Osteocyte (in vitro differentiated cells): Measurements from ENCODE around the gene FAM118B. TPM values are rescaled to one million over a fixed set of nuclear protein-coding genes. Genes with fewer than 3 reads are reported as not detected.

Source experiments
- DNase-seq: peaks from one replicate; pipeline ENCODE4 v3.0.0; 2021; ENCODE audit warnings: mixed read lengths; ENCODE audit not compliant: unreplicated experiment; ENCODE audit errors: extremely low spot score
- H3K27ac Mint-ChIP-seq: one replicate; pipeline ENCODE4 v1.8.0; 2021; ENCODE audit warnings: mild to moderate bottlenecking, mixed read lengths; ENCODE audit not compliant: unreplicated experiment
- H3K27me3 Mint-ChIP-seq: one replicate; pipeline ENCODE4 v1.8.0; 2021; ENCODE audit warnings: mixed read lengths; ENCODE audit not compliant: unreplicated experiment
- H3K36me3 Mint-ChIP-seq: one replicate; pipeline ENCODE4 v1.8.0; 2021; ENCODE audit warnings: mixed read lengths; ENCODE audit not compliant: unreplicated experiment
- H3K4me1 Mint-ChIP-seq: one replicate; pipeline ENCODE4 v1.8.0; 2021; ENCODE audit warnings: mixed read lengths; ENCODE audit not compliant: unreplicated experiment
- H3K4me3 Mint-ChIP-seq: one replicate; pipeline ENCODE4 v1.8.0; 2021; ENCODE audit warnings: mild to moderate bottlenecking, moderate library complexity, mixed read lengths; ENCODE audit not compliant: unreplicated experiment
- H3K9me3 Mint-ChIP-seq: one replicate; pipeline ENCODE4 v1.8.0; 2021; ENCODE audit warnings: mixed read lengths; ENCODE audit not compliant: unreplicated experiment
- total RNA-seq: library from RNA; stranded (reverse); gene quantifications from 2 replicates; pipeline ENCODE4 v1.2.1, GENCODE V29; 2021
- TF ChIP-seq, protein P1 (sequence below): fragments of 200-600 bp; sonication (generic); IDR thresholded peaks from 2 replicates; pipeline ENCODE4 v1.5.0; 2021; ENCODE audit warnings: antibody characterized with exemption, mild to moderate bottlenecking, moderate library complexity

The FAM118B gene
- total RNA-seq, 1 donor from 2014 or later = 23.3 TPM

- Mint-ChIP-seq H3K4me1 (peaks cover 8% of the 10 kb centered on the region), H3K9me3 (no peaks in the 10 kb centered on the region), H3K36me3 (peaks cover 3% of the 10 kb centered on the region), H3K27me3 (no peaks in the 10 kb centered on the region), H3K27ac (no peak overlapping the region), H3K4me3 (no peak overlapping the region)
- TF ChIP-seq, protein P1, sequence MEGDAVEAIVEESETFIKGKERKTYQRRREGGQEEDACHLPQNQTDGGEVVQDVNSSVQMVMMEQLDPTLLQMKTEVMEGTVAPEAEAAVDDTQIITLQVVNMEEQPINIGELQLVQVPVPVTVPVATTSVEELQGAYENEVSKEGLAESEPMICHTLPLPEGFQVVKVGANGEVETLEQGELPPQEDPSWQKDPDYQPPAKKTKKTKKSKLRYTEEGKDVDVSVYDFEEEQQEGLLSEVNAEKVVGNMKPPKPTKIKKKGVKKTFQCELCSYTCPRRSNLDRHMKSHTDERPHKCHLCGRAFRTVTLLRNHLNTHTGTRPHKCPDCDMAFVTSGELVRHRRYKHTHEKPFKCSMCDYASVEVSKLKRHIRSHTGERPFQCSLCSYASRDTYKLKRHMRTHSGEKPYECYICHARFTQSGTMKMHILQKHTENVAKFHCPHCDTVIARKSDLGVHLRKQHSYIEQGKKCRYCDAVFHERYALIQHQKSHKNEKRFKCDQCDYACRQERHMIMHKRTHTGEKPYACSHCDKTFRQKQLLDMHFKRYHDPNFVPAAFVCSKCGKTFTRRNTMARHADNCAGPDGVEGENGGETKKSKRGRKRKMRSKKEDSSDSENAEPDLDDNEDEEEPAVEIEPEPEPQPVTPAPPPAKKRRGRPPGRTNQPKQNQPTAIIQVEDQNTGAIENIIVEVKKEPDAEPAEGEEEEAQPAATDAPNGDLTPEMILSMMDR = no peak
- DNase-seq = no peak
Observed at GRCh38 chr11:126226334-126227084, 14.9 kb downstream of the FAM118B start.

DNA sequence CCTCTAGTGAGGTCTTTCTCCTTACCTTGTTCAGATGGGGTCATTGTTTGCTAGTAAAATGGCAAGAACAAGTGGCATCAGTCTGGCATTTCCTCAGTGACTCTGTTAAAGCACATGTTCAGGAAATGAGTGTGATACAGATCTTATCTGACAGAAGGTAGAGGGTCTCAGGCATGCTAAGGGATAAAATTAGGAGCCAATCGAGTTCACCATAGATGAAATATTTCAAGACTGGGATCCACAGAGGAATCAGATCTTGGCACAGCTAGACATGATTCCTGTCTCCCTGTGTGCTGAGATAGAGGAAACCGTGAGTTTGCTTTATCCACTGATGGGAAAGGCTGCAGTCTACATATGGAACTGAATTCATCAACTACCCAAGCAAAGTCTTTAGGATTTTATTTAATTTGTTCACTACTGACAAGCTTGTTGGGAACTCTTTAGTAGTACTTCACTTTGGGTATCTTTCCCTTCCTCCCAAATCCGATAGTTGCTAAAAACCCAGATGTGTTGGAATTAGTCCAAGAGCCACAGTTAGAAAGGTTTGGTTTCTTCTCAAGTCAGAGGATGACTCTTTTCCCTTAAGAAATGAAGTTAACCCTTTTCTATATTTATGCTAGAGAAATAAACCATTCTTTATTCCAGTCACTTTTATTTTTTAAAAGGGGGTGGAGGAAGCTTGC, 18.4 kb downstream of the FAM118B start:
- Mint-ChIP-seq H3K9me3 (no peaks in the 10 kb centered on the region), H3K27me3 (no peaks in the 10 kb centered on the region), H3K36me3 (peaks cover 5% of the 10 kb centered on the region), H3K27ac (no peak overlapping the region), H3K4me3 (no peak overlapping the region), H3K4me1 (peaks cover 8% of the 10 kb centered on the region)
- no peak for DNase-seq
- TF ChIP-seq, protein P1 = no peak

GRCh38 chr11:126231725-126232459, 20.3 kb downstream of the FAM118B start:
- no peak overlapping the region for H3K27ac Mint-ChIP-seq
- no peak overlapping the region for H3K4me3 Mint-ChIP-seq
- TF ChIP-seq, protein P1 = no peak
- H3K9me3 Mint-ChIP-seq = no peaks in the 10 kb centered on the region
- no peaks in the 10 kb centered on the region for H3K27me3 Mint-ChIP-seq
- H3K36me3 Mint-ChIP-seq = peaks cover 16% of the 10 kb centered on the region
- H3K4me1 Mint-ChIP-seq = peaks cover 8% of the 10 kb centered on the region
- DNase-seq = no peak

- TF ChIP-seq, protein P1 = no peak
- peaks cover 8% of the 10 kb centered on the region for H3K4me1 Mint-ChIP-seq
- H3K36me3 Mint-ChIP-seq = peaks cover 16% of the 10 kb centered on the region
- no peak for DNase-seq
- H3K27me3 Mint-ChIP-seq = no peaks in the 10 kb centered on the region
- no peak overlapping the region for H3K4me3 Mint-ChIP-seq
- H3K9me3 Mint-ChIP-seq = no peaks in the 10 kb centered on the region
- no peak overlapping the region for H3K27ac Mint-ChIP-seq
Observed at GRCh38 chr11:126232683-126233082, 21.1 kb downstream of the FAM118B start.

DNA sequence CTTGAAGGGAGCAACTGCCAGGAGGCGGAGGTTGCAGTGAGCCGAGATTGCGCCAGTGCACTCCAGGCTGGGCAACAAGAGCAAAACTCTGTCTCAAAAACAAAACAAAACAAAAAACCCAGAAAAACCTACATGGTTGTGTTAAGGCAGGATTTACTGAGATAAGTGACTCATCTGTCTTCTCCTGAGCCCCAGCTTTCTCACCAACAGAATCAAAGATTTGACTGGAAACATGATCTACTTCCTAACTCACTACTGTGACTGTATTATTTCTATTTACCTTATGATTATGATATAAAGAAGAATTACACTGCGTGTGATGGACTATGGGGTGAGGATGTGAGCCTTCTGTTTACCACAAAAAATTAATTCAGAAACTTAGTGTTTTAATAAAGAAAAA, 21.8 kb downstream of the FAM118B start:
- no peak overlapping the region for H3K27ac Mint-ChIP-seq
- no peaks in the 10 kb centered on the region for H3K9me3 Mint-ChIP-seq
- TF ChIP-seq, protein P1 = no peak
- DNase-seq = no peak
- no peak overlapping the region for H3K4me3 Mint-ChIP-seq
- H3K4me1 Mint-ChIP-seq = peaks cover 8% of the 10 kb centered on the region
- no peaks in the 10 kb centered on the region for H3K27me3 Mint-ChIP-seq
- peaks cover 20% of the 10 kb centered on the region for H3K36me3 Mint-ChIP-seq
